HG02588 (cell line): ENCODE data around the gene THSD8.
"Not testable (repeated sequence)": the region's sequence is repeated elsewhere in the genome, so short reads cannot be mapped to it uniquely, and the experiment has no call there.

Experiments used
- ATAC-seq: cut with Tn5 transposase; IDR thresholded peaks from one replicate; pipeline ENCODE4 v1.9.1; 2021; ENCODE audit warnings: mild to moderate bottlenecking, moderate library complexity; ENCODE audit not compliant: unreplicated experiment

Gene THSD8

GRCh38 chr19:12792051-12792852, 9.6 kb upstream of the THSD8 start:
- ATAC-seq: no peak

- ATAC-seq: no peak
Measured at GRCh38 chr19:12792853-12793289, 9.0 kb upstream of the THSD8 start.

GRCh38 chr19:12793290-12794195, 8.3 kb upstream of the THSD8 start:
- peak; percentile 33 for ATAC-seq

- ATAC-seq: no peak
Measured at GRCh38 chr19:12794196-12794941, 7.5 kb upstream of the THSD8 start.

- ATAC-seq: no peak
Measured at GRCh38 chr19:12794971-12795381, 6.9 kb upstream of the THSD8 start.

- no peak for ATAC-seq
Measured at GRCh38 chr19:12796146-12797071, 5.5 kb upstream of the THSD8 start.

GRCh38 chr19:12797141-12797587, 4.7 kb upstream of the THSD8 start:
- no peak for ATAC-seq

GRCh38 chr19:12797607-12798006, 4.3 kb upstream of the THSD8 start:
- ATAC-seq: not testable (repeated sequence)

GRCh38 chr19:12799742-12800465, 2.0 kb upstream of the THSD8 start:
- no peak for ATAC-seq

- ATAC-seq: no peak
Measured at GRCh38 chr19:12800466-12800770, 1.5 kb upstream of the THSD8 start.

GRCh38 chr19:12800923-12801465, 875 bp upstream of the THSD8 start:
- no peak for ATAC-seq

- ATAC-seq: no peak
Measured at GRCh38 chr19:12802267-12803106, 618 bp downstream of the THSD8 start.

GRCh38 chr19:12804051-12804450, 2.2 kb downstream of the THSD8 start:
- ATAC-seq: no peak

- peak; percentile 78 for ATAC-seq
Measured at GRCh38 chr19:12806242-12807081, 4.6 kb downstream of the THSD8 start, which contains the start of gene RNASEH2A. Gene RNASEH2A (plus strand): TSS chr19:12806584. CDS start chr19:12806674, 90 bp downstream.

GRCh38 chr19:12815088-12815487, 13.2 kb downstream of the THSD8 start:
- ATAC-seq: no peak

- not testable (repeated sequence) for ATAC-seq
Measured at GRCh38 chr19:12817188-12817587, 15.3 kb downstream of the THSD8 start.

- ATAC-seq: not testable (repeated sequence)
Measured at GRCh38 chr19:12817810-12818209, 15.9 kb downstream of the THSD8 start.
